DOHH2 (cell line): Measurements from ENCODE around the gene GRK4.

Source experiments
- H3F3A ChIP-seq: fragments of 200-600 bp; sonication (generic), shearing (Covaris generic); 2 replicates; pipeline ENCODE4 v1.6.0; 2016; ENCODE audit warnings: antibody characterized with exemption, mild to moderate bottlenecking; ENCODE audit not compliant: control insufficient read depth, insufficient read depth
- H3K27ac ChIP-seq: fragments of 200-600 bp; sonication (generic); 2 replicates; pipeline ENCODE4 v1.5.1; 2014; ENCODE audit warnings: low read depth, mild to moderate bottlenecking, low read length, moderate library complexity
- H3K27me3 ChIP-seq: fragments of 200-600 bp; sonication (generic); 2 replicates; pipeline ENCODE4 v1.6.1; 2014; ENCODE audit warnings: mild to moderate bottlenecking, low read length, mixed read lengths; ENCODE audit not compliant: control insufficient read depth
- H3K36me3 ChIP-seq: fragments of 200-600 bp; sonication (generic); 2 replicates; pipeline ENCODE4 v1.6.1; 2014; ENCODE audit warnings: mild to moderate bottlenecking, low read length, moderate library complexity, mixed read lengths; ENCODE audit not compliant: control insufficient read depth
- H3K4me1 ChIP-seq: fragments of 200-600 bp; sonication (generic); 2 replicates; pipeline ENCODE4 v1.6.1; 2014; ENCODE audit warnings: mild to moderate bottlenecking, low read length, mixed read lengths; ENCODE audit not compliant: control insufficient read depth
- H3K4me2 ChIP-seq: fragments of 200-600 bp; sonication (generic); 2 replicates; pipeline ENCODE4 v1.6.0; 2014; ENCODE audit warnings: mild to moderate bottlenecking, low read length, moderate library complexity
- H3K4me3 ChIP-seq: fragments of 200-600 bp; sonication (generic); 2 replicates; pipeline ENCODE4 v1.5.1; 2014; ENCODE audit warnings: mild to moderate bottlenecking, low read length, mixed read lengths
- H3K79me2 ChIP-seq: fragments of 200-600 bp; sonication (generic); 2 replicates; pipeline ENCODE4 v1.6.1; 2014; ENCODE audit warnings: mild to moderate bottlenecking, low read length, mixed read lengths; ENCODE audit not compliant: control insufficient read depth
- H3K9me2 ChIP-seq: fragments of 200-600 bp; sonication (generic); replicated peaks from 2 replicates; pipeline ENCODE4 v1.6.1; 2014; ENCODE audit warnings: mild to moderate bottlenecking, low read length, mixed read lengths; ENCODE audit not compliant: control insufficient read depth
- H3K9me3 ChIP-seq: fragments of 200-600 bp; sonication (generic); 2 replicates; pipeline ENCODE4 v1.6.1; 2014; ENCODE audit warnings: antibody characterized with exemption, low read length, mixed read lengths; ENCODE audit not compliant: control insufficient read depth, insufficient read depth
- H4K20me1 ChIP-seq: fragments of 200-600 bp; sonication (generic); 2 replicates; pipeline ENCODE4 v1.6.0; 2014; ENCODE audit warnings: low read depth, mild to moderate bottlenecking, antibody characterized with exemption, low read length, moderate library complexity; ENCODE audit not compliant: control insufficient read depth, insufficient read depth
- CTCF ChIP-seq: fragments of 200-600 bp; sonication (generic); IDR thresholded peaks from one replicate; pipeline ENCODE4 v1.5.1; 2014; ENCODE audit warnings: antibody characterized with exemption, mild to moderate bottlenecking, low read depth, low read length; ENCODE audit not compliant: poor library complexity, severe bottlenecking
- EZH2phosphoT487 ChIP-seq: fragments of 200-600 bp; sonication (generic); IDR thresholded peaks from 2 replicates; pipeline ENCODE4 v1.6.1; 2017; ENCODE audit warnings: borderline replicate concordance, mild to moderate bottlenecking, antibody characterized with exemption, low read length, moderate library complexity, mixed read lengths

The GRK4 gene

GRCh38 chr4:3030566-3031356 lies 67.4 kb downstream of the GRK4 start:
- TF ChIP-seq EZH2phosphoT487 (no peak), CTCF (no peak)
- H3K27ac ChIP-seq, result no peak overlapping the region
- no peak overlapping the region for H3K4me2 ChIP-seq
- H3K27me3 ChIP-seq, result peaks cover 17% of the 10 kb centered on the region
- H3K9me2 ChIP-seq, result no peaks in the 10 kb centered on the region
- no peaks in the 10 kb centered on the region for H3K9me3 ChIP-seq
- H3K4me1 ChIP-seq, result no peaks in the 10 kb centered on the region
- H3K36me3 ChIP-seq, result no peaks in the 10 kb centered on the region
- H3K79me2 ChIP-seq, result no peaks in the 10 kb centered on the region
- no peaks in the 10 kb centered on the region for H3F3A ChIP-seq
- no peak overlapping the region for H3K4me3 ChIP-seq
- H4K20me1 ChIP-seq, result no peaks in the 10 kb centered on the region

- Histone ChIP-seq H3K27ac (no peak overlapping the region), H3K9me2 (no peaks in the 10 kb centered on the region), H3K4me2 (no peak overlapping the region), H3K4me1 (no peaks in the 10 kb centered on the region), H3K9me3 (no peaks in the 10 kb centered on the region), H3F3A (no peaks in the 10 kb centered on the region), H3K79me2 (no peaks in the 10 kb centered on the region), H3K4me3 (no peak overlapping the region), H4K20me1 (no peaks in the 10 kb centered on the region), H3K36me3 (no peaks in the 10 kb centered on the region), H3K27me3 (peaks cover 25% of the 10 kb centered on the region)
- TF ChIP-seq CTCF, result no peak
- TF ChIP-seq EZH2phosphoT487, result no peak
Observed at GRCh38 chr4:3031357-3032082, 68.1 kb downstream of the GRK4 start.

DNA sequence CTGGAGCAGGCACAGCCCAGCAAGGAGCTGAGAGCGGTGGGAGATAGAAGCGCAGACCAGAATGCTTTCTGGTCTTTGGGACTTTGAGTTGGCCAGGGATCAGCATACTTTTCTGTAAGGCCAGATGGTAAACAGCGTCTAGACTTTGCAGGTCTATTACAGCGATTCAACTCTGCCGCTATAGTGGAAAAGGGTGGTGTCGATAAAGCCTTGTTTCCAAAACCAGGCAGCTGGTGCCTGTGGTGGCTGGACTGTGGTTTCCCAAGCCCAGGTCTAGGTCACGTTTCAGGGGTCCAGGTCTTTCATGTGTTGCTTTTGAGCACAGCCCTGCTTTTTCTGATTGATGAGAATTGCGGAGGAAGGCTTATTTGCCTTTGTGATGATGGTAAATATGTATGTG lies 70.9 kb downstream of the GRK4 start:
- no peaks in the 10 kb centered on the region for H3F3A ChIP-seq
- TF ChIP-seq CTCF (no peak), EZH2phosphoT487 (no peak)
- no peaks in the 10 kb centered on the region for H3K79me2 ChIP-seq

More for the DNA sequence above, 70.9 kb downstream of the GRK4 start:
- H3K4me3 ChIP-seq, result no peak overlapping the region
- no peak overlapping the region for H3K27ac ChIP-seq
- peaks cover 46% of the 10 kb centered on the region for H3K27me3 ChIP-seq
- no peak overlapping the region for H3K4me2 ChIP-seq
- no peaks in the 10 kb centered on the region for H3K36me3 ChIP-seq
- H3K9me3 ChIP-seq, result no peaks in the 10 kb centered on the region
- no peaks in the 10 kb centered on the region for H3K9me2 ChIP-seq
- no peaks in the 10 kb centered on the region for H4K20me1 ChIP-seq
- H3K4me1 ChIP-seq, result peaks cover 8% of the 10 kb centered on the region
